Neural progenitor cell (in vitro differentiated cells): Measurements from ENCODE around the gene IL1RL2.

ENCODE experiments used
- CTCF ChIP-seq: fragments of 200-600 bp; sonication (generic); IDR thresholded peaks from 2 replicates; pipeline ENCODE4 v1.5.1; 2017; ENCODE audit warnings: antibody characterized with exemption, mild to moderate bottlenecking
- EZH2phosphoT487 ChIP-seq: fragments of 200-600 bp; sonication (generic); IDR thresholded peaks from 2 replicates; pipeline ENCODE4 v1.6.1; 2017; ENCODE audit warnings: antibody characterized with exemption

- TF ChIP-seq CTCF (no peak), EZH2phosphoT487 (no peak)
Observed at GRCh38 chr2:102209474-102209873, 22.7 kb downstream of the IL1RL2 start.
